Omental fat pad (tissue), 4 donors: ENCODE data around the gene PLCXD1. TPM values are rescaled to one million over a fixed set of nuclear protein-coding genes. Genes with fewer than 3 reads are reported as not detected.
"Not testable (repeated sequence)": the region's sequence is repeated elsewhere in the genome, so short reads cannot be mapped to it uniquely, and the experiment has no call there.

Experiments used
- ATAC-seq: fragments of 150-250 bp; one replicate; pipeline ENCODE4 v1.9.1; 2016; ENCODE audit warnings: mild to moderate bottlenecking, moderate library complexity; ENCODE audit not compliant: low FRiP score
- DNase-seq: peaks from one replicate; pipeline ENCODE4 v3.0.0-alpha.2; 2019; ENCODE audit warnings: low spot score
- CTCF ChIP-seq, 3 donors: fragments of 450-650 bp; IDR thresholded peaks; one replicate each; pipeline ENCODE4 v1.5.1; 2016 to 2017; ENCODE audit warnings: antibody characterized with exemption in 3 of 3, mild to moderate bottlenecking in 3 of 3, moderate library complexity in 2 of 3
- total RNA-seq, 4 donors: library from RNA; depleted of rRNA; stranded (reverse); fragments of >200 nt; gene quantifications; one replicate each; pipeline ENCODE4 v1.1.0, GENCODE V29; 2016

The PLCXD1 gene
- total RNA-seq, 4 donors from 2014 or later = 12.8 to 32.3 (median 21.9) TPM

GRCh38 chrX:318739-319578 is 37.8 kb downstream of the PLCXD1 start, which contains the start of gene GTPBP6:
Gene GTPBP6, minus strand, starts transcription at chrX:318796. Its CDS starts 9 bp downstream, at chrX:318787.
- ATAC-seq (peak; percentile 92), DNase-seq (peak; percentile 99)
- peak in 1 of 3 donors; percentile 17 for TF ChIP-seq CTCF (IDR thresholded peaks at IDR 0.05)

- no peak for DNase-seq
- no peak for ATAC-seq
- TF ChIP-seq CTCF (IDR thresholded peaks at IDR 0.05) = no peak
These were observed 38.5 kb downstream of the PLCXD1 start for GRCh38 chrX:319579-320125.

- no peak for DNase-seq
- ATAC-seq = no peak
- no peak for TF ChIP-seq CTCF (IDR thresholded peaks at IDR 0.05)
These were observed 39.1 kb downstream of the PLCXD1 start for GRCh38 chrX:320126-320783.

GRCh38 chrX:323721-324628 is 42.8 kb downstream of the PLCXD1 start:
- no peak for ATAC-seq
- no peak for DNase-seq
- no peak for TF ChIP-seq CTCF (IDR thresholded peaks at IDR 0.05)

GRCh38 chrX:324664-325063 is 43.5 kb downstream of the PLCXD1 start:
- not testable (repeated sequence) for DNase-seq, ATAC-seq

GRCh38 chrX:327660-328126 is 46.5 kb downstream of the PLCXD1 start:
- peak; percentile 13 for DNase-seq
- ATAC-seq = no peak
- TF ChIP-seq CTCF (IDR thresholded peaks at IDR 0.05) = no peak
